Measurements from ENCODE around the gene ZBTB44.
"Not testable (repeated sequence)": the region's sequence is repeated elsewhere in the genome, so short reads cannot be mapped to it uniquely, and the experiment has no call there.

Gene ZBTB44

GRCh38 chr11:130246270-130246669, 68.4 kb downstream of the ZBTB44 start:
- Mint-ChIP-seq H3K36me3 (ENCODE audit: low read depth) (peaks cover 24% of the 10 kb centered on the region), H3K4me1 (ENCODE audit: low read depth) (peaks cover 44% of the 10 kb centered on the region), H3K27ac (no peak overlapping the region)

GRCh38 chr11:130245375-130245774, 69.3 kb downstream of the ZBTB44 start:
- not testable (repeated sequence) for H3K9me3 Mint-ChIP-seq, H3K27me3 Mint-ChIP-seq, H3K4me3 Mint-ChIP-seq, H3K27ac Mint-ChIP-seq
- H3K36me3 Mint-ChIP-seq (ENCODE audit: low read depth) = peaks cover 18% of the 10 kb centered on the region
- peaks cover 39% of the 10 kb centered on the region for H3K4me1 Mint-ChIP-seq (ENCODE audit: low read depth)

More at GRCh38 chr11:130246270-130246669, 68.4 kb downstream of the ZBTB44 start:
- no peaks in the 10 kb centered on the region for H3K9me3 Mint-ChIP-seq
- H3K4me3 Mint-ChIP-seq = no peak overlapping the region
- no peaks in the 10 kb centered on the region for H3K27me3 Mint-ChIP-seq

- H3K4me1 Mint-ChIP-seq (ENCODE audit: low read depth) = peaks cover 39% of the 10 kb centered on the region
- peaks cover 18% of the 10 kb centered on the region for H3K36me3 Mint-ChIP-seq (ENCODE audit: low read depth)
- no peak overlapping the region for H3K27ac Mint-ChIP-seq
- no peak overlapping the region for H3K4me3 Mint-ChIP-seq
- no peaks in the 10 kb centered on the region for H3K27me3 Mint-ChIP-seq
- H3K9me3 Mint-ChIP-seq = no peaks in the 10 kb centered on the region
Measured at GRCh38 chr11:130244848-130245247, 69.9 kb downstream of the ZBTB44 start.

GRCh38 chr11:130243816-130244215, 70.9 kb downstream of the ZBTB44 start:
- no peaks in the 10 kb centered on the region for H3K9me3 Mint-ChIP-seq
- no peaks in the 10 kb centered on the region for H3K27me3 Mint-ChIP-seq
- peaks cover 39% of the 10 kb centered on the region for H3K4me1 Mint-ChIP-seq (ENCODE audit: low read depth)
- H3K27ac Mint-ChIP-seq = no peak overlapping the region
- peaks cover 27% of the 10 kb centered on the region for H3K36me3 Mint-ChIP-seq (ENCODE audit: low read depth)
- H3K4me3 Mint-ChIP-seq = no peak overlapping the region

- Mint-ChIP-seq H3K9me3 (no peaks in the 10 kb centered on the region), H3K4me1 (ENCODE audit: low read depth) (peaks cover 32% of the 10 kb centered on the region), H3K27me3 (no peaks in the 10 kb centered on the region), H3K27ac (no peak overlapping the region), H3K4me3 (no peak overlapping the region), H3K36me3 (ENCODE audit: low read depth) (peaks cover 43% of the 10 kb centered on the region)
Measured at GRCh38 chr11:130241713-130242112, 73.0 kb downstream of the ZBTB44 start.

GRCh38 chr11:130237282-130238006, 77.3 kb downstream of the ZBTB44 start:
- Mint-ChIP-seq H3K36me3 (ENCODE audit: low read depth) (peaks cover 47% of the 10 kb centered on the region), H3K4me1 (ENCODE audit: low read depth) (no peaks in the 10 kb centered on the region), H3K27ac (no peak overlapping the region), H3K4me3 (no peak overlapping the region), H3K9me3 (no peaks in the 10 kb centered on the region), H3K27me3 (no peaks in the 10 kb centered on the region)

GRCh38 chr11:130234315-130234714, 80.4 kb downstream of the ZBTB44 start:
- Mint-ChIP-seq H3K27ac (no peak overlapping the region), H3K4me1 (ENCODE audit: low read depth) (no peaks in the 10 kb centered on the region), H3K9me3 (no peaks in the 10 kb centered on the region), H3K4me3 (no peak overlapping the region), H3K36me3 (ENCODE audit: low read depth) (peaks cover 40% of the 10 kb centered on the region), H3K27me3 (no peaks in the 10 kb centered on the region)

GRCh38 chr11:130233888-130234287, 80.8 kb downstream of the ZBTB44 start:
- not testable (repeated sequence) for H3K9me3 Mint-ChIP-seq; H3K4me1 Mint-ChIP-seq (ENCODE audit: low read depth); H3K4me3 Mint-ChIP-seq; H3K27ac Mint-ChIP-seq; H3K27me3 Mint-ChIP-seq
- peaks cover 41% of the 10 kb centered on the region for H3K36me3 Mint-ChIP-seq (ENCODE audit: low read depth)

GRCh38 chr11:130233486-130233885, 81.2 kb downstream of the ZBTB44 start:
- H3K9me3 Mint-ChIP-seq; H3K4me3 Mint-ChIP-seq; H3K27ac Mint-ChIP-seq; H3K4me1 Mint-ChIP-seq (ENCODE audit: low read depth); H3K27me3 Mint-ChIP-seq: not testable (repeated sequence)
- peaks cover 39% of the 10 kb centered on the region for H3K36me3 Mint-ChIP-seq (ENCODE audit: low read depth)

- H3K27ac Mint-ChIP-seq = no peak overlapping the region
- H3K27me3 Mint-ChIP-seq = no peaks in the 10 kb centered on the region
- H3K4me3 Mint-ChIP-seq = no peak overlapping the region
- H3K4me1 Mint-ChIP-seq (ENCODE audit: low read depth) = peaks cover 14% of the 10 kb centered on the region
- no peaks in the 10 kb centered on the region for H3K9me3 Mint-ChIP-seq
- peaks cover 12% of the 10 kb centered on the region for H3K36me3 Mint-ChIP-seq (ENCODE audit: low read depth)
Measured at GRCh38 chr11:130227373-130227772, 87.3 kb downstream of the ZBTB44 start.

- Mint-ChIP-seq H3K27ac (no peak overlapping the region), H3K27me3 (no peaks in the 10 kb centered on the region), H3K4me3 (no peak overlapping the region), H3K9me3 (no peaks in the 10 kb centered on the region), H3K36me3 (ENCODE audit: low read depth) (no peaks in the 10 kb centered on the region), H3K4me1 (ENCODE audit: low read depth) (peaks cover 14% of the 10 kb centered on the region)
Measured at GRCh38 chr11:130223291-130223971, 91.3 kb downstream of the ZBTB44 start.

- no peak overlapping the region for H3K27ac Mint-ChIP-seq
- no peaks in the 10 kb centered on the region for H3K27me3 Mint-ChIP-seq
- H3K36me3 Mint-ChIP-seq (ENCODE audit: low read depth) = no peaks in the 10 kb centered on the region
- H3K9me3 Mint-ChIP-seq = no peaks in the 10 kb centered on the region
- peaks cover 14% of the 10 kb centered on the region for H3K4me1 Mint-ChIP-seq (ENCODE audit: low read depth)
- no peak overlapping the region for H3K4me3 Mint-ChIP-seq
Measured at GRCh38 chr11:130220311-130221035, 94.2 kb downstream of the ZBTB44 start.

- H3K4me1 Mint-ChIP-seq (ENCODE audit: low read depth) = peaks cover 14% of the 10 kb centered on the region
Measured at GRCh38 chr11:130219148-130219547, 95.6 kb downstream of the ZBTB44 start.

GRCh38 chr11:130218501-130219070, 96.1 kb downstream of the ZBTB44 start:
- no peak overlapping the region for H3K27ac Mint-ChIP-seq
- no peaks in the 10 kb centered on the region for H3K36me3 Mint-ChIP-seq (ENCODE audit: low read depth)
- H3K4me3 Mint-ChIP-seq = no peak overlapping the region
- peaks cover 10% of the 10 kb centered on the region for H3K4me1 Mint-ChIP-seq (ENCODE audit: low read depth)
- H3K9me3 Mint-ChIP-seq = no peaks in the 10 kb centered on the region
- H3K27me3 Mint-ChIP-seq = no peaks in the 10 kb centered on the region

More at GRCh38 chr11:130219148-130219547, 95.6 kb downstream of the ZBTB44 start:
- Mint-ChIP-seq H3K27ac (no peak overlapping the region), H3K27me3 (no peaks in the 10 kb centered on the region), H3K4me3 (no peak overlapping the region), H3K36me3 (ENCODE audit: low read depth) (no peaks in the 10 kb centered on the region), H3K9me3 (no peaks in the 10 kb centered on the region)
